T47D (cell line): ENCODE measurements around the gene PHLDB3.
"Not testable (repeated sequence)": the region's sequence is repeated elsewhere in the genome, so short reads cannot be mapped to it uniquely, and the experiment has no call there.

Source experiments
- DNase-seq, 2 experiments: peaks; one replicate each; pipeline versions ENCODE4 v3.0.0 to v3.0.0-alpha.2; 2011 to 2012; ENCODE audit warnings: low read depth in 1 of 2, low spot score in 1 of 2
- JUND ChIP-seq: IDR thresholded peaks from 2 replicates; pipeline ENCODE4 v1.6.1; 2012; ENCODE audit warnings: low read depth
- in situ Hi-C: cut with HindIII; loops from 2 replicates; pipeline ENCODE4 v1.10.0; 2016; ENCODE audit warnings: low sequenced_read_pairs, low pct_unique_long_range_greater_than_20kb

Gene PHLDB3

DNA sequence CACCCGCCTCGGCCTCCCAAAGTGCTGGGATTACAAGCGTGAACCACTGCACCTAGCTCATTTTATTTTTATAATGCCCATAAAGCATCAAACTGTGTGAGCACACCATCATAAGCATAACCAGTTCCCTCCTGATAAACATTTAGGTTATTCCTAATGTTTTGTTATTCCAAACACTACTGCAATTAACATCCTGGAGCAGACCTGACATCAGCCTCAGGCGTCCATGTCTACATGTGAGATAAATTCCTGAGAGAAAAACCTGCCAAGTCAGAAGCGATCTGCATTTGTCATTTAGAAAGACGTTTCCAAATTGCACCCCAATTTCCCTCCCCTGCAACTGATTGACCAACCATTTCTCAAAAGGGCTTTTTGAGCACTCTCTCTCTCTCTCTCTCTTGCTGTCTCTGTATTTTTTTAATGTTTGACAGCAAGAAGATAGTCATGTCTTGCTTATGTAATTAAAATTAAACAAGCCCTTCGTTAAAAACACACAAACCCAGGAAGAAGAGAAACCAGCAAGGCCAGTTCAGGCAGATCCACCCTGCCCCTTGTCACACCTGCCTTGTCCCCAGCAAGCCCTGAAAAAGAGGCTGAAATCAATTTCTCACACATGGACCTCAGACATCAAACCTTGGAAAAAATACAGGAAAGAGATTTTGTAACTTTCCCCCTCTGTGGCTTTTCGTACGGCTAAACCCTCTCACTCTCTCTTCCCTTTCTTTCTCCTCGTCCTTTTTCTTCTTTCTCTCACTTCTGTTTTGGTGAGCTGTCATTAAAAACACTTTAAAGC is 49.0 kb downstream of the PHLDB3 start:
- in situ Hi-C loops, result no loop called here
- no peak; the same call in 1 of the 2 replicates for TF ChIP-seq JUND
- peak in 1 of 2 experiments; percentile 87 for DNase-seq

DNA sequence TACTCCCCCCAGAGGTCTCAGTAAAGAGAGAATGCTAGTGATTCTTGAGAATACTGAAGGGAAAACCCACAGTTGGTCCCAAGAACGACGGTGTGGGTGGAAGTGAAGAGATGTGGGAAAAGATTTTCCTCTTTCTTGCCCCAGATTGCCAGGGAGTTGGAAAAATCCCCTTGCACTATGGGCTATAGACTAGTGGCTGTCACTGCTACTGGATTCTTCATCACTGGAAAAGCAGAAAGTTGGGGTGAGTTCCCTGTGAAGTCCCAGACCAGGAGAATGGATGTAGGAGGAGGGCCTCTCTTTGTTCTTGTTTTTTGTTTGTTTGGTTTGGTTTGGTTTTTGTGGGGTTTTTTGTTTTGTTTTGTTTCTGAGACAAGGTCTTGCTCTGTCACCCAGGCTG is 50.5 kb downstream of the PHLDB3 start:
- in situ Hi-C loops, result no loop called here

DNA sequence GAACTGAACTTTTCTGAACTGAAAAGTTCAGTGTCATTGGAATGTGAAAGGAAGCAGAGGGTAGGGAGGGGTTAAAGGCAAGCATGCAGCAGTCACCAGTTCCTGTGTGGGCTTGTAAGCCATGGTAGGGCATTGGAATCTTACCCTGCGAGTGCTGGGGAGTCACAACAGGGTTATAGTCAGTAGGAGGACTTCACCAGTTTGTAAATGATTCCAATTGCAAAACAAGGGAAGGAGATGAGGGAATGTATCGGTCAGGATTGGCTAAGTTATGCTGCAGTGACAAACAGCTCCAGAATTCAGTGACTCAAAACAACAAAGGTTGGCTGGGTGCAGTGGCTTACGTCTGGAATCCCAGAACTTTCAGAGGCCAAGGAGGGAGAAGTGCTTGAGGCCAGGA is 52.0 kb downstream of the PHLDB3 start:
- in situ Hi-C loops, result no loop called here
- no peak for DNase-seq
- no peak for TF ChIP-seq JUND

More for the DNA sequence above, 50.5 kb downstream of the PHLDB3 start:
- no peak for DNase-seq
- TF ChIP-seq JUND, result no peak

DNA sequence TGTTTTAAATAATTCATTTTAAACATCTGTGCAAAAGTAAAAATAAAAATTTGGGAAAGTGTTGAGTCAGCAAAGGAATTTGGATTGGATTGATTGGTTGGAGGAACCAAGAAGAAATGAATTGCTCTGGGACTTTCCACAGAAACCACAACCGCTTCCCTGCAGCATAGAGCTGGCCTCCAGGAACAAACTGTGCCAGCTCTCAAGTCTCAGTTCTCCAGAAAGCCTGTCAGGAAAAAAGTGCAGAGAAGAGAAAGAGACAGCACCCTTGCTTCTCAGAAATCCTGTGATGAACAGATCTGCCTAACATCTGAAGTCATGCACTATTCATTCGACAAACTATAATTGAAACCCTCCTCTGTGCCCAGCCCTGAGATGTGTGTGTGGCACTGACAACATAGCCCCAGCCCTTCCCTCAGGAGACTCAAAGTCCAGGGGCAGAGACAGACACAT is 54.0 kb downstream of the PHLDB3 start:
- TF ChIP-seq JUND, result no peak
- no peak for DNase-seq

DNA sequence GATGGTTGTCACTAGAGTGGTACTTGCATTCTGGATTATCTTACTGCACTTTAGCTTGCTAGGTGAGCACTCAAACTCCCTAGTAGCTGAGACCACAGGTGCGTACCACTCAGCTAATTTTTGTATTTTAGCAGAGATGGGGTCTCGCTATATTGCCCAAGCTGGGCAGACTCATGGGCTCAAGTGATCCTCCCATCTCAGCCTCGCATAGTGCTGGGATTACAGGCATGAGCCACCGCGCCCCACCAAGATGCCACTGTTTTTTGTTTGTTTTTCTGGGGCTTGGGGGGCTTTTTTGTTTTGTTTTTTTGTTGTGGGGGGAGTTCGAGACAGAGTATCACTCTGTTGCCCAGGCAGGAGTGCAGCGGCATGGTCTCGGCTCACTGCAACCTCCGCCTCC is 56.9 kb downstream of the PHLDB3 start:
- in situ Hi-C loops, result no loop called here
- TF ChIP-seq JUND, result no peak
- no peak for DNase-seq

More for the DNA sequence above, 54.0 kb downstream of the PHLDB3 start:
- in situ Hi-C loops, result no loop called here

DNA sequence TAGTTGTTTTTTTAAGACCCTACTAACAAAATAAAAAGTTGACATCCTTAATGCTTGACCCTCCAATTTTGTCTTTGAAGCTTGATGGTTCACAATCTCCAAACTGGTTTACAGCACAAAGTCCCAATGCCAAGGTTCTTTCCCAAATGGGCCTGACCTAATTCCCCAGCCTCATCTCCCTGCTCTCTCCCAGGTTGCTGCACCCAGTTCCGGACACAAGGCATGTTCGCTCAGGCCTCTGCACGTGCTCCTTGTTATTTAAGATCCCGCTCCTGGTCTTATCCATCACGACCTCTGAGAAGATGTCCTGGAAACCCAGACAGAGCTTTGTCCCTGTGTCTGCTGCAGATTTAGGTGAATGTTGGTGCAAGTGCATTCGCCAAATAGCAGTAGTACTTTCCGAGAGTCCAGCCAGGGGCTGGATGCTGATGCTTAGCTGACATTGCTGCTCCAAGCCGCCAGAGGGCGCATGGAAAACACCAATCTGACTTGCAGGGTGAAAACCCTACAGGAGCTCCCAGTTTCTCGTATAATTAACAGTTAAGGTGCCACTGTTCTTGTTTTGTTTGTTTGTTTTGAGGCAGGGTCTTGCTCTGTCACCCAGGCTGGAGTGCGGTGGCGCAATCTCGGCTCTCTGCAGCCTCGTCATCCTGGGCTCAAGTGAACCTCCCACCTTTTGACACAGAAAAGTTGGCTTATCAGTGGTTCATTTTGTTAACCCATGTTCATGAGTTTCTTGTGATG is 57.6 kb downstream of the PHLDB3 start:
- peak; percentile 47 to 83 for DNase-seq
- in situ Hi-C loops, result no loop called here
- TF ChIP-seq JUND, result no peak

DNA sequence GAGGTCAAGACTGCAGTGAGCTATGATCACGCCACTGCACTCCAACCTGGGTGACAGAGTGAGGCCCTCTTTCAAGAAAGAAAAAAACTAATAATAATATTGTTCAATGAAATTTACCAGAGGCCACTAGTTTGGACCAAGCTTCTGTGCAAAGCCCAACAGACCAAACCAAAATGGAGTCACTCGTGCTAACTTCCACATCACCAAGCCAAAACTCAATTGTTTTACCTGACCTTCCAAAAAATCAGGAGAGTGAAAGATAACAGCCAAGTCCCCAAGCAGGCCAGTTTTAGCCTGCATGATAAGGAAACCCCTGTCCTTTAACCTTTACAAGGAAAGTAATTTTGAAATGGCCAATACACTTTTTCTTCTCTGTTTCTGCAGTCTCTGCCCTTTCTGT is 59.1 kb downstream of the PHLDB3 start:
- in situ Hi-C loops, result no loop called here
- TF ChIP-seq JUND, result no peak
- no peak for DNase-seq

DNA sequence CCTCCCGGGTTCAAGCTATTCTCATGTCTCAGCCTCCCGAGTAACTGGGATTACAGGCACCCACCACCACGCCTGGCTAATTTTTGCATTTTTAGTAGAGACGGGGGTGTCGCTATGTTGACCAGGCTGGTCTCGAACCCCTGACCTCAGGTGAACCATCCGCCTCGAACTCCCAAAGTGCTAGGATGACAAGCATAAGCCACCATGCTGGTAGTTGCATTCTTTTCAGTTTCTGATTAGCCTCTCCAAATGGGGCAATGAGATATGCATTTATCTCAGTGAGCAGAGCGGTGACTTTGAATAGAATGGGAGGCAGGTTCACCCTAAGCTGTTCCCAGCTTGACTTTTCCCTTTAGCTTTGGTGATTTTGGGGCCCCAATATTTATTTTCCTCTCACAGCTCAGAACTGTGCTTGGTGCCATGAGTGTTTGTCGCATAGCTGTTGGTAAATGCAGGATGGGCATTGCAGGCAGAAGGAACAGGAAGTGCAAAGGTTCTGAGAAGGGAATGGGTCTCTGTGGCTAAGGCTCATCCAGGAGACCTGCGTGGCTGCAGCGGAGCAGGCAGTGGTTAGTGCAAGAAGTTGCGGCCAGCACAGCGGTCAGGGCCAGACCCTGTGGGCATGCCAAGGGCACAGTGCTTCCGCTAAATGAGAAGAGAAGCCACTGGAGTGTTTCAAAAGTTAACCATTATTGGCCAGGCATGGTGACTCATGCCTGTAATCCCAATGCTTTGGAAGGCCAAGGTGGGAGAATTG is 59.8 kb downstream of the PHLDB3 start:
- in situ Hi-C loops, result no loop called here
- DNase-seq, result no peak
- TF ChIP-seq JUND, result no peak

DNA sequence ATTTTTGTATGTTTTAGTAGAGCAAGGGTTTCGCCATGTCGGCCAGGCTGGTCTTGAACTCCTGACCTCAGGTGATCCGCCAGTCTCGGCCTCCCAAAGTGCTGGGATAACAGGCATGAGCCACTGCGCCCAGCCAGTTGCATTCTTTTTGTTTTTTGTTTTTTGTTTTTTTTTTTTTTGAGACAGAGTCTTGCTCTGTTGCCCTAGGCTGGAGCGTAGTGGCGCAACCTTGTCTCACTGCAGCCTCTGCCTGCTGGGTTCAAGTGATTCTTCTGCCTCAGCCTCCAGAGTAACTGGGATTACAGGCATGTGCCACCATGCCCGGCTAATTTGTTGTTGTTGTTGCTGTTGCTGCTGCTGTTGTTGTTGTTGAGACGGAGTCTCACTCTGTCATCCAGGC is 60.5 kb downstream of the PHLDB3 start:
- DNase-seq, in situ Hi-C loops: not testable (repeated sequence)

DNA sequence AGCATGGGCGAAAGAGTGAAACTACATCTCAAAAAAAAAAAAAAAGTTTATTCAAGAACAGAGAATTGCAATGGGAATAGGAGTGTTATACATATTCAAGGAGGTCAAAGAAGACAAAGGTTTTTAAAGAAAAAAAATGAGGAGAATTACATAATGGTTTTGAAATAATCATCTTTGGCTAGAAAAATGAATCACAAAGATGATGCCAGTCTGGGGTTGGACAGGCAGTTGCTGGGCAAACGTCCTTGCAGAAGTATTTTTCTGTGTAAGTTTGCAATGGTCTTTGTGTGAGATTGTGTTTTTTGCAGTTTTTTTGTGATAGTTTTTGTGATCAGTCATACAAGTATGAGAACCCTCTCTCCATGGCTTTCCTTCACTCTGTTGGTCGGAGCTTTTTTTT is 62.8 kb downstream of the PHLDB3 start:
- in situ Hi-C loops, result no loop called here
- no peak for DNase-seq
- TF ChIP-seq JUND, result no peak

DNA sequence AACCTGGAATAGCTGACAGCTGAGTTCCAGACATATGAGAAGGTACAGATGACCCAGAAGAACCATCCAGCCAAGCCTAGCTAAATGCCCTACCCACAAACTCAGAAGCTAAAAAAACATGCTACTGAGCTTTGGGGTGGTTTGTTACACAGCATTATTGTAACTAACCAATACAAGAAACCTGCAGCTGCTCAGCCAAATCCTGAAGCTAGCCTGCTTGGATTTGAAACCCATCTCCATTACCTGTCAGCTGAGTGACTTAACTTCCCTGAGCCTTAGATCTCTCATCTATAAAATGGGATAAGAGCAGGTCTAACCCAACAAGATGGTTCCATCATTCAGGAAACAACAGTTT is 64.9 kb downstream of the PHLDB3 start:
- in situ Hi-C loops, result no loop called here
- no peak for TF ChIP-seq JUND
- no peak for DNase-seq

DNA sequence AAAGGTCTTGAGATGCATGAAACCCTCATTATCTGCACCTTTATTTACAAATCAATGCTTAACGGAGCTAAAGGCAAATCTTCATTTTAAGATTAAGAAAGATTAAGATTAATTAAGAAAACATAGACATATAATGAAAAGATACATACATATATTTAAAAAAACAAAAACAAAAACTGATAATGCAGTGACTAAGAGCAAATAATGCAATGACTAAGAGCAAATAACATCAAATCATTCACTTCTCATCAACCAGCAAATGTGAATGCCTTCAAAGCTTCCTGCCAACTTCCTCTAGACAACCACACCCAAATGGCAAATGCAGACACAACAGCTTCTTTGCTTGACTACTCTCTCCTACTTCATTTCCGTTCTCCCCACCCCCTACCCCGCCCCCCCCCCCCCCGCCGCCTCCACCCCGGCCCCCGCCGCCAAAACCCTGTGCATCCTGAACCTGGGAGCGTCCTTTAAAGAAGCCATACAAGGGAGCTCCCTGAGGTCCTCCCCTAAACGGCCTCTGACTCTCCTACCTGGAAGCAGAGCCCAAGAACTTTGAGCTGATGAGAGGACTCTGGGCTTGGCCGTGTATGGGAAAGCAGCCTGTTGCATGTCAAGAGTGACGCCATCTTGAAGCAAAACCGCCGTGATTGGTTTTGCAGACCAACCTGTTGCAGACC is 65.4 kb downstream of the PHLDB3 start:
- in situ Hi-C loops, result no loop called here
- no peak for DNase-seq
- no peak for TF ChIP-seq JUND
